ENCODE results near the gene PLS1.

The PLS1 gene

DNA sequence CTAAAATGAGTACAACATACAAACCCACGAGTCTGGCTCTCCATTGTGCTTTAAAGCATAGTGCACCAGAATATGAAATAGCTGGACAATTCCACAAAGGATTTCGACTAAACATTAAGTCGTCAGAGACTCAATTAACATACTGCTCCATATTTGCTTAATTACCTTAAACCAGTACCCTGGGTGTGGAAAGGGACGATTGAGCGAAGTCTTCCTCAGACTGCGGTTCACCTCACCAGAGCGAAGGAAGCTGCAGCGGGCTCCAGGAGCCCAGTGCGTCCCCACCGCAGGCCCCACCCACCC lies 127.4 kb downstream of the PLS1 start:
- TF ChIP-seq, protein P1, sequence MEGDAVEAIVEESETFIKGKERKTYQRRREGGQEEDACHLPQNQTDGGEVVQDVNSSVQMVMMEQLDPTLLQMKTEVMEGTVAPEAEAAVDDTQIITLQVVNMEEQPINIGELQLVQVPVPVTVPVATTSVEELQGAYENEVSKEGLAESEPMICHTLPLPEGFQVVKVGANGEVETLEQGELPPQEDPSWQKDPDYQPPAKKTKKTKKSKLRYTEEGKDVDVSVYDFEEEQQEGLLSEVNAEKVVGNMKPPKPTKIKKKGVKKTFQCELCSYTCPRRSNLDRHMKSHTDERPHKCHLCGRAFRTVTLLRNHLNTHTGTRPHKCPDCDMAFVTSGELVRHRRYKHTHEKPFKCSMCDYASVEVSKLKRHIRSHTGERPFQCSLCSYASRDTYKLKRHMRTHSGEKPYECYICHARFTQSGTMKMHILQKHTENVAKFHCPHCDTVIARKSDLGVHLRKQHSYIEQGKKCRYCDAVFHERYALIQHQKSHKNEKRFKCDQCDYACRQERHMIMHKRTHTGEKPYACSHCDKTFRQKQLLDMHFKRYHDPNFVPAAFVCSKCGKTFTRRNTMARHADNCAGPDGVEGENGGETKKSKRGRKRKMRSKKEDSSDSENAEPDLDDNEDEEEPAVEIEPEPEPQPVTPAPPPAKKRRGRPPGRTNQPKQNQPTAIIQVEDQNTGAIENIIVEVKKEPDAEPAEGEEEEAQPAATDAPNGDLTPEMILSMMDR (IDR thresholded peaks at IDR 0.05; ENCODE audit: low read depth, low read length), result no peak
- DNase-seq, result no peak
- H3K27me3 ChIP-seq, result no peaks in the 10 kb centered on the region
- H3K36me3 ChIP-seq, result no peaks in the 10 kb centered on the region
- peak overlapping the region; percentile 99 for H3K4me3 ChIP-seq (ENCODE audit: low read depth, low read length)
- H3K9me3 ChIP-seq, result no peaks in the 10 kb centered on the region
- H3K4me1 ChIP-seq, result no peaks in the 10 kb centered on the region; the same call in 1 of the 2 replicates

DNA sequence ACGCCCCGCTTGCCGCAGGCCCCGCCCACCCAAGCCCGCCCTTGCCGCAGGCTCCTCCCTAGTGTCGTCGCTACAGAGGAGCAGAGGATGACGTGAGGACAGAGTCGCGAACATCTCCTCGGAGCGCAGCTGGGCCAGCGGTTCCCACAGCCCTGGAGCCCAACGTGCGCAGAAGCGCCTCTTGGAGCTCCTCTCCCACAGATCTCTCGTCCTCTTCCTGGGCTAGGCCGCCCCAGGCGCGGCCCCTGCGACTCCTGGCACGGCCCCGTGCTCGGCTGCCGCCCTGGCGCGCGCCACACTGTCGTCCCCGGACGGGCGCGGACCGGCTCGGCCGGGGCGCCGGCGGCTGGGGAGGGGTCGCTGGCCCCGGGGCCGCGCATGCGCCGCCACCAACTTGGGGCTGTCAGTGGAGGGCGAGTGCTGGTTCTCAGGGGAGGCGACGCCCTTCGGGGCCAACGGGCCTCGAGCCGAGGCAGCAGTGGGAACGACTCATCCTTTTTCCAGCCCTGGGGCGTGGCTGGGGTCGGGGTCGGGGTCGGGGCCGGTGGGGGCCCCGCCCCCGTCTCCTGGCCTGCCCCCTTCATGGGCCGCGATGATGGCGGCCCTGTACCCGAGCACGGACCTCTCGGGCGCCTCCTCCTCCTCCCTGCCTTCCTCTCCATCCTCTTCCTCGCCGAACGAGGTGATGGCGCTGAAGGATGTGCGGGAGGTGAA lies 127.9 kb downstream of the PLS1 start, which contains the start of gene TRPC1:
TRPC1 (plus strand) TSS at position 67 of the 714 bp plus-strand sequence; CDS start at position 593, 526 bp downstream.
- peak; percentile 91 for DNase-seq

DNA sequence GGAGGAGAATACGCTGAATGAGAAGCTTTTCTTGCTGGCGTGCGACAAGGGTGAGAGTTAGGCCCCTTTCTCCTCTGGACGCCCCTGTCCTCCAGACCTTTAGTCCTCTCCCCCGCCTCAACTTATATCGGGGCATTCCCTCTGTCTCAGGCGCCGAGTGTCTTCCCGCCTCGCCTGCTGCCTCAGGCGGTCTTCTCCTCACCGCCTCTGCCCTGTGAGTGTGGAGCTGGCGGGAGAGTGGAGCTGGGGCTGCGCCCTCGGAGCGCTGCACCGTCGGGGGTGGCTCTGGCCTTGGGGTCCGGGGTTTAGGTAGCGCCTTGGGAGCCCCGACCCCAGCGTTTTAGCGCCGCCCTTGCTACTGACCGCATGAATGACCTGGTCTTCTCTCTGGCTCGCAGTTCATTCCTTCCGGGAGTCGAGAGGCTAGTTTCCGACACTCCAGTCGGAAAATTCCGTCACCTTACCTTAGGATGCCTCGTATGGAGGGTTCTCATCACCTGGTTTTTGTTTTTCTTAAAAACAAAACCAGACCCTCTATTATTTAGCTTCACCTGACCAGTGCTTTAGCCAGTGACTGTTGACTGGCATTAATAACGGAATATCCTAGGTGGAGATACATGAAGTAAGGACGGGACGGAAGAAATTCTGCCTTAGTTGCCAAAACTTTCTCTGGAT lies 128.6 kb downstream of the PLS1 start:
- TF ChIP-seq, protein P1 (IDR thresholded peaks at IDR 0.05; ENCODE audit: low read depth, low read length), result no peak
- Histone ChIP-seq H3K9me3 (no peaks in the 10 kb centered on the region), H3K36me3 (no peaks in the 10 kb centered on the region), H3K27me3 (no peaks in the 10 kb centered on the region), H3K4me1 (no peaks in the 10 kb centered on the region; the same call in 1 of the 2 replicates), H3K4me3 (ENCODE audit: low read depth, low read length) (peak overlapping the region; percentile 99)
- peak; percentile 61 for DNase-seq

More for the DNA sequence above, 127.9 kb downstream of the PLS1 start, which contains the start of gene TRPC1:
- H3K4me3 ChIP-seq (ENCODE audit: low read depth, low read length), result peak within 1 kb of the TSS; percentile 99
- H3K9me3 ChIP-seq, result no peaks in the 10 kb centered on the region
- no peaks in the 10 kb centered on the region for H3K36me3 ChIP-seq
- TF ChIP-seq, protein P1 (IDR thresholded peaks at IDR 0.05; ENCODE audit: low read depth, low read length), result no peak
- H3K27me3 ChIP-seq, result no peaks in the 10 kb centered on the region
- no peaks in the 10 kb centered on the region; the same call in 1 of the 2 replicates for H3K4me1 ChIP-seq

DNA sequence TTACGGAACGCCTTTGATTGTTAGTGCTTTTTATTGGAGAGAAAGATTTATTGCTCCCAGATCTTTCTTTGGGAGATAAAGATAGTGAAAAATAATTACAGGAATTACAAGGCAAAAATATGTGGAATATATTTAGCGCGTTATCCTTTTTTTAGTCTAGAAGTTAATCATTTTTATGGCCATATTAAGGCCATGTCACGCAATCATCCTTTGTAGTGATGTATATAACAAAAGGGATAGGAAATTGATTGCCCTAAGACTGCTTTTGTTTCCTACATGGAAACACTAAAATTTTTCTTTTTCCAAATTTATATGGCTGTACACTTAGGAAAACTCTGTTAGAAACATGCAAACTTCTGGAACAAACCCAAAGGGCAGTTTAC lies 129.2 kb downstream of the PLS1 start:
- TF ChIP-seq, protein P1 (IDR thresholded peaks at IDR 0.05; ENCODE audit: low read depth, low read length), result no peak
- Histone ChIP-seq H3K4me1 (no peaks in the 10 kb centered on the region; the same call in 1 of the 2 replicates), H3K4me3 (ENCODE audit: low read depth, low read length) (peak overlapping the region; percentile 99), H3K27me3 (no peaks in the 10 kb centered on the region), H3K9me3 (no peaks in the 10 kb centered on the region), H3K36me3 (no peaks in the 10 kb centered on the region)
- no peak for DNase-seq

DNA sequence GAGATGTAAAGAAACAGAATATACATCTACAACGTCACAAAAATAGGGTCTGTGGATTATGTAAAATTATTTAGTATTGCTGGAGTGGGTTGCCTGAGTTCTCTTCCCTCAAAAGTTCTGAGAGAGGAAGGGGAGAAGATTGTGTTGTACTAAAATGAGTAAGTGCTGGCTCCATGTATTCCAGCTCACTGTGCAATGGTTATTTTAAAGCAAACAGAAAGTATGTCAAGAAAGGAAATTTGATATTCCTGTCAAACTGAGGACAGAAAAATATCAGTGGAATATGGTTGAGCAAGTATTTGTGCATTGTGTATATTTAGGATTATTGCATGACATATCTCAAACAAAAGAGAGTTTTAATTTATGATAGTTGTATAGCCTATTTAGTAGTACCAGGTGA lies 129.8 kb downstream of the PLS1 start:
- H3K4me3 ChIP-seq (ENCODE audit: low read depth, low read length), result peak overlapping the region; percentile 99
- H3K36me3 ChIP-seq, result no peaks in the 10 kb centered on the region
- TF ChIP-seq, protein P1 (IDR thresholded peaks at IDR 0.05; ENCODE audit: low read depth, low read length), result no peak

DNA sequence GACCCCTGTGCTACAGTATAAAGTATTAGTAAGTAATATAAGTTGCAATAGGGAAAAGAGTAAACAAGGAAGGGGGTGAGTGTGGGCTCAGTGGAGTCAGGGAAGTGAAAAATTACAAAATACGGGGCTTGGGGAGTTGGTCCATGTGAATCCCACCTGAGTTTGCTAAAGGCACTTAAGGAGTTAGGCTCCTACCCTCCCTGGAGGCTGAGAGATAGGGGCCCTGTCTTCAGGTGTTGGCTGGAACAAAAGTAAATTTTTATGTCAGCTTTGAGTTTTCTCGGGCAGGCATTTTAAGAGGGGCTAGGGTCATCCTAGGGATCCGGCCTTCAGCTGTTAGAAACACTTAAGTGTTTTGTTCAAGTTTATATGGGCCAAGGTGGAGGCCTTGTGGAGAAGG lies 135.9 kb downstream of the PLS1 start:
- no peaks in the 10 kb centered on the region for H3K36me3 ChIP-seq
- H3K4me3 ChIP-seq (ENCODE audit: low read depth, low read length), result no peak overlapping the region
- DNase-seq, result no peak
- peaks cover 6% of the 10 kb centered on the region for H3K4me1 ChIP-seq
- no peaks in the 10 kb centered on the region for H3K9me3 ChIP-seq
- TF ChIP-seq, protein P1 (IDR thresholded peaks at IDR 0.05; ENCODE audit: low read depth, low read length), result no peak
- H3K27me3 ChIP-seq, result no peaks in the 10 kb centered on the region

More for the DNA sequence above, 129.8 kb downstream of the PLS1 start:
- Histone ChIP-seq H3K4me1 (no peaks in the 10 kb centered on the region; the same call in 1 of the 2 replicates), H3K27me3 (no peaks in the 10 kb centered on the region), H3K9me3 (no peaks in the 10 kb centered on the region)
- no peak for DNase-seq
